A673 (cell line): ENCODE measurements around the gene RFTN1. TPM values are rescaled to one million over a fixed set of nuclear protein-coding genes. Genes with fewer than 3 reads are reported as not detected.

ENCODE experiments used
- BruUV-seq: library from RNA; stranded (reverse); fragments of 400-500 nt; replicated peaks from 2 replicates; lab custom pipeline; 2021; lab: Mats Ljungman, UMichigan
- CTCF ChIA-PET: fragments of 300-600 bp; sonication (Branson Sonifier 250); formaldehyde crosslinking; loops from one replicate; lab custom pipeline; 2022; ENCODE audit warnings: antibody characterized with exemption; lab: Charles Lee
- POLR2A ChIA-PET: fragments of 300-600 bp; sonication (Branson Sonifier 250); formaldehyde crosslinking; loops from one replicate; lab custom pipeline; 2022; ENCODE audit warnings: antibody characterized with exemption; ENCODE audit not compliant: low non-redundant PET; lab: Charles Lee
- DNase-seq: peaks from one replicate; pipeline ENCODE4 v3.0.0-alpha.2; 2015; ENCODE audit warnings: low spot score
- H3K27ac ChIP-seq: fragments of 200-600 bp; sonication (generic); 2 replicates; pipeline ENCODE4 v1.5.1; 2016; ENCODE audit warnings: mixed run types, low read depth, mild to moderate bottlenecking, mixed read lengths, antibody characterized with exemption, low read length; ENCODE audit not compliant: poor library complexity, severe bottlenecking
- H3K27me3 ChIP-seq: fragments of 200-600 bp; sonication (generic); replicated peaks from 2 replicates; pipeline ENCODE4 v1.6.1; 2017; ENCODE audit warnings: mixed run types, low read depth, mild to moderate bottlenecking, mixed read lengths, antibody characterized with exemption, low read length; ENCODE audit not compliant: insufficient read depth, poor library complexity
- H3K36me3 ChIP-seq: fragments of 200-600 bp; sonication (generic); 2 replicates; pipeline ENCODE4 v1.6.1; 2016; ENCODE audit warnings: mixed run types, mild to moderate bottlenecking, mixed read lengths, antibody characterized with exemption, low read length; ENCODE audit not compliant: insufficient read depth, poor library complexity, severe bottlenecking
- H3K4me1 ChIP-seq: fragments of 200-600 bp; sonication (generic); 2 replicates; pipeline ENCODE4 v1.6.1; 2017; ENCODE audit warnings: mixed run types, mild to moderate bottlenecking, mixed read lengths, antibody characterized with exemption, low read length; ENCODE audit not compliant: insufficient read depth, poor library complexity, severe bottlenecking
- H3K4me3 ChIP-seq: fragments of 200-600 bp; sonication (generic); 2 replicates; pipeline ENCODE4 v1.5.1; 2016; ENCODE audit warnings: low read depth, mixed run types, mild to moderate bottlenecking, mixed read lengths, low read length; ENCODE audit not compliant: poor library complexity, severe bottlenecking
- H3K9me3 ChIP-seq: fragments of 200-600 bp; sonication (generic); 2 replicates; pipeline ENCODE4 v1.6.1; 2016; ENCODE audit warnings: mixed run types, low read depth, mild to moderate bottlenecking, mixed read lengths, antibody characterized with exemption, low read length; ENCODE audit not compliant: poor library complexity, severe bottlenecking
- EZH2 ChIP-seq: fragments of 200-600 bp; sonication (generic); IDR thresholded peaks from 2 replicates; pipeline ENCODE4 v1.6.1; 2017; ENCODE audit warnings: borderline replicate concordance, low read depth, mild to moderate bottlenecking, mixed read lengths, antibody characterized with exemption, low read length; ENCODE audit not compliant: poor library complexity, severe bottlenecking
- intact Hi-C: fragments of 100-400 bp; cut with micrococcal nuclease; formaldehyde crosslinking; loops from one replicate; pipeline ENCODE4 v1.10.0; 2022; ENCODE audit not compliant: unreplicated experiment
- total RNA-seq: library from RNA; stranded (reverse); gene quantifications from 2 replicates; pipeline ENCODE4 v1.2.3, GENCODE V29; 2021
- TF ChIP-seq, protein P1 (sequence below): fragments of 300-800, 200-600 bp; sonication (generic); conservative IDR thresholded peaks from 2 replicates; pipeline ENCODE4 v1.5.1; 2017; ENCODE audit warnings: low read depth, mild to moderate bottlenecking, antibody characterized with exemption, low read length, moderate library complexity, mixed read lengths

The RFTN1 gene
- total RNA-seq, 1 experiment from 2014 or later = 0.60 TPM

GRCh38 chr3:16480861-16481545 lies 32.5 kb downstream of the RFTN1 start:
- TF ChIP-seq, protein P1, sequence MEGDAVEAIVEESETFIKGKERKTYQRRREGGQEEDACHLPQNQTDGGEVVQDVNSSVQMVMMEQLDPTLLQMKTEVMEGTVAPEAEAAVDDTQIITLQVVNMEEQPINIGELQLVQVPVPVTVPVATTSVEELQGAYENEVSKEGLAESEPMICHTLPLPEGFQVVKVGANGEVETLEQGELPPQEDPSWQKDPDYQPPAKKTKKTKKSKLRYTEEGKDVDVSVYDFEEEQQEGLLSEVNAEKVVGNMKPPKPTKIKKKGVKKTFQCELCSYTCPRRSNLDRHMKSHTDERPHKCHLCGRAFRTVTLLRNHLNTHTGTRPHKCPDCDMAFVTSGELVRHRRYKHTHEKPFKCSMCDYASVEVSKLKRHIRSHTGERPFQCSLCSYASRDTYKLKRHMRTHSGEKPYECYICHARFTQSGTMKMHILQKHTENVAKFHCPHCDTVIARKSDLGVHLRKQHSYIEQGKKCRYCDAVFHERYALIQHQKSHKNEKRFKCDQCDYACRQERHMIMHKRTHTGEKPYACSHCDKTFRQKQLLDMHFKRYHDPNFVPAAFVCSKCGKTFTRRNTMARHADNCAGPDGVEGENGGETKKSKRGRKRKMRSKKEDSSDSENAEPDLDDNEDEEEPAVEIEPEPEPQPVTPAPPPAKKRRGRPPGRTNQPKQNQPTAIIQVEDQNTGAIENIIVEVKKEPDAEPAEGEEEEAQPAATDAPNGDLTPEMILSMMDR = no peak
- TF ChIP-seq EZH2 = no peak
- no TSS peak for BruUV-seq
- DNase-seq = peak; percentile 82
- H3K27me3 ChIP-seq = no peaks in the 10 kb centered on the region
- no peaks in the 10 kb centered on the region for H3K36me3 ChIP-seq
- no peak overlapping the region for H3K27ac ChIP-seq
- no peak overlapping the region for H3K4me3 ChIP-seq
- ChIA-PET POLR2A (no interaction called here), CTCF (no interaction called here)
- H3K4me1 ChIP-seq = peaks cover 35% of the 10 kb centered on the region
- H3K9me3 ChIP-seq = no peaks in the 10 kb centered on the region
- intact Hi-C loops = loop anchor here (2.0 kb wide), 1 partner anchor 54 kb away; no protein-coding TSS in a partner anchor

DNA sequence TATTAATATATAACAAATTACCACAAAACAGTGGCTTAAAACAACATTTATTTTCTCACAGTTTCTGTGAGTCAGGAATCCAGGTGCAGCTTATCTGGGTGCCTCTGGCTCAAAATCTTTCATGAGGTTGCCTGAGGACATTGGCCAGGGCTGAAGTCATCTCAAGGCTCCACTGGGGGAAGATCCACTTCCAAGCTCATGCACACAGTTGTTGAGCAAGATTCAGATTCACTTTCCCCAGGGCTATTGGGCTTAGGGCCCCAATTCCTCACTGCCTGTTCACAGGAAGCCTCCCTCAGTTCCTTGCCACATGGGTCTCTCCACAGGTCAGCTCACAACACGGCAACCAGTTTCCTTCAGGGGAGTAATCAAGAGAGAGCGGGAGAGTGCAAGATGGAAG lies 35.0 kb downstream of the RFTN1 start:
- no peaks in the 10 kb centered on the region for H3K27me3 ChIP-seq
- no peak for DNase-seq
- POLR2A ChIA-PET = no interaction called here
- CTCF ChIA-PET = no interaction called here
- H3K36me3 ChIP-seq = no peaks in the 10 kb centered on the region
- no TSS peak for BruUV-seq
- H3K4me1 ChIP-seq = peaks cover 35% of the 10 kb centered on the region
- no peaks in the 10 kb centered on the region for H3K9me3 ChIP-seq
- no peak overlapping the region for H3K27ac ChIP-seq
- TF ChIP-seq EZH2 = no peak
- TF ChIP-seq, protein P1 = no peak
- H3K4me3 ChIP-seq = no peak overlapping the region
- intact Hi-C loops = no loop called here

- Histone ChIP-seq H3K27ac (no peak overlapping the region), H3K36me3 (no peaks in the 10 kb centered on the region), H3K4me1 (peaks cover 35% of the 10 kb centered on the region), H3K9me3 (no peaks in the 10 kb centered on the region), H3K4me3 (no peak overlapping the region), H3K27me3 (no peaks in the 10 kb centered on the region)
- no TSS peak for BruUV-seq
- intact Hi-C loops = no loop called here
- ChIA-PET CTCF (no interaction called here), POLR2A (no interaction called here)
- no peak for TF ChIP-seq EZH2
- TF ChIP-seq, protein P1 = no peak
- DNase-seq = no peak
Measured at GRCh38 chr3:16477521-16477920, 36.0 kb downstream of the RFTN1 start.
